ENCODE results near the gene ARL4D.

DNA sequence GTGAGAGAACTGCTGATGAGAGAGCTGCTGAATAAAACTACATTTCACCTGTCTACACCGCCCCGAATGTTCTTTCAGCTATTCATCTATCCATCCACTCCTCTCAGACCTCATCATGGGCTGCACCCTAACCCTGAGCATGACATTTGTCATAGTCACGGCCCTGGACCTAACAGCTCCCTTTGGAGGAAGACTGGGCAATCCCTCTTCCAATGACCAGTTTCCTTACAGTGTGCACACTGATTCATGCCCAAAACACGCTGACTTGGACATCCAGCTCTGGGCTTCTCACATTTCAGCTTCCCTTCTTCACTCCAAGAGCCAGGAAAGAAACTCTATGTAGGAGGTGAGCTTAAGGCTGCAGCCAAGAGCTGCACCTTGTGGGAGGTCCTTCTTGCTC, 41.8 kb upstream of the ARL4D start:
- TF ChIP-seq GATA2 (IDR thresholded peaks at IDR 0.05; ENCODE audit: low read depth, low read length) (no peak), GATA3 (IDR thresholded peaks at IDR 0.05; ENCODE audit: low read depth, low read length) (no peak)

Measured in SH-SY5Y (cell line).